HG02981 (cell line): ENCODE measurements around the gene TRMT112.
"Not testable (repeated sequence)": the region's sequence is repeated elsewhere in the genome, so short reads cannot be mapped to it uniquely, and the experiment has no call there.

Experiments
- ATAC-seq: cut with Tn5 transposase; IDR thresholded peaks from one replicate; pipeline ENCODE4 v1.9.1; 2021; ENCODE audit warnings: mild to moderate bottlenecking, moderate library complexity; ENCODE audit not compliant: unreplicated experiment

Gene TRMT112

GRCh38 chr11:64331569-64332371 lies 14.4 kb upstream of the TRMT112 start:
- peak; percentile 53 for ATAC-seq

- no peak for ATAC-seq
These were observed 13.5 kb upstream of the TRMT112 start for GRCh38 chr11:64330888-64331287.

GRCh38 chr11:64327993-64328392 lies 10.6 kb upstream of the TRMT112 start:
- ATAC-seq: no peak

- no peak for ATAC-seq
These were observed 10.0 kb upstream of the TRMT112 start for GRCh38 chr11:64327375-64327774.

- ATAC-seq: no peak
These were observed 7.5 kb upstream of the TRMT112 start for GRCh38 chr11:64324692-64325469.

- not testable (repeated sequence) for ATAC-seq
These were observed 6.6 kb upstream of the TRMT112 start for GRCh38 chr11:64323984-64324383.

- no peak for ATAC-seq
These were observed 6.0 kb upstream of the TRMT112 start for GRCh38 chr11:64323373-64323772.

GRCh38 chr11:64322925-64323260 lies 5.5 kb upstream of the TRMT112 start:
- no peak for ATAC-seq

GRCh38 chr11:64321533-64321932 lies 4.2 kb upstream of the TRMT112 start:
- no peak for ATAC-seq

GRCh38 chr11:64321026-64321425 lies 3.7 kb upstream of the TRMT112 start:
- ATAC-seq: no peak

- no peak for ATAC-seq
These were observed 3.2 kb upstream of the TRMT112 start for GRCh38 chr11:64320556-64320955.

GRCh38 chr11:64318766-64319761 lies 1.7 kb upstream of the TRMT112 start:
- no peak for ATAC-seq

- peak; percentile 75 for ATAC-seq
These were observed 804 bp upstream of the TRMT112 start, which contains the start of gene PRDX5 for GRCh38 chr11:64317961-64318765. Gene PRDX5, plus strand, starts transcription at chr11:64318121. Its CDS starts 95 bp downstream, at chr11:64318216.

- ATAC-seq: peak; percentile 1
These were observed 561 bp downstream of the TRMT112 start for GRCh38 chr11:64316672-64317324.

- not testable (repeated sequence) for ATAC-seq
These were observed 1.5 kb downstream of the TRMT112 start for GRCh38 chr11:64315667-64316526.

GRCh38 chr11:64314805-64315561 lies 2.4 kb downstream of the TRMT112 start:
- no peak for ATAC-seq

GRCh38 chr11:64314146-64314804 lies 3.1 kb downstream of the TRMT112 start:
- no peak for ATAC-seq
